ENCODE measurements around the gene DNAI2.

DNA sequence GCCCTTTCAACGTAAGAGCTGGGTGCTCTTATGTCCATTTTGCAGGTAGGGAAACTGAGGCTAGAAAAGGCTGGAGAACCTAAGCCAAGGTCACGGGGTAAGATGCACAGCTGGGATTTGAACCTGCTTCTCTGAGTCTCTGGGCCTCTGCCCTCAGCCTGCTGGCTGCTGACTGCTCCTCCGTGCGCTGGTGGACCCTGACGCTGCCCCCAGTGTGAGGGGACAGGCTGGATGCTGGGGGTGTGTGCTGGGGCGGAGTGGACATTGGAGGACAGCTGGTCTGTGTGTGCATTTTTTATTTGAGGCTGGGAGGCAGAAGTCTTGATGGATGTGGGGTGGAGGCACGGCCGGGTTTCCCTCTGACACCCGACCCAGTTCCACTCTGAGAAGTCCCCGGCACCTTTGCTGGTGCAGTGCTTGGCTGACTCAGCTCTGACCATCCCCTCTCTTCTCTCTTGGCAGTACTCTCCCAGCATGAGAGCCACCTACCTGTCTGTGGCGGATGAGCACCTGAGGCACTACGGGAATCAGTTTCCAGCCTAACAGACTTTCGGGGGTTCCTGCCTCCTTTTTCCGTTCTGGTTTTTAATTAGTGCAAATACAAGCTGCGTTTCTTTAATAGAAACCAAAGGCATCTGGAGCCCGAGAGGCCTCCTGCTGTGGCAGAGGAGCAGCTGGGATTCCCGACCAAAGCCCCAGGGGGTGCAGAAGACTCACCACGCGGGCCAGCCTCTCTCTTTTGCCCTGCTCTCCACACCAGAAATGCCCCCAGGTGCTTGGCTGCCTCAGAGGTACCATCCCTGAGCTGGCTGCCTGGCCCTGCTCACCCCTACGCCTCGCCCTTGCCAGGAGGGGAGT lies 14.1 kb upstream of the DNAI2 start:
- no peak for TF ChIP-seq POLR2A (IDR thresholded peaks at IDR 0.05; ENCODE audit: low read depth, low read length)
- TF ChIP-seq POLR2AphosphoS5 (IDR thresholded peaks at IDR 0.05; ENCODE audit: low read depth, low read length), result no peak
- TF ChIP-seq TAF1 (IDR thresholded peaks at IDR 0.05; ENCODE audit: borderline replicate concordance, low read depth, low read length), result no peak
